H1 (cell line): ENCODE data around the gene ZACN. TPM values are rescaled to one million over a fixed set of nuclear protein-coding genes. Genes with fewer than 3 reads are reported as not detected.

Experiments used
- CTCF ChIA-PET: fragments of 300-600 bp; sonication (Branson Sonifier 250); formaldehyde crosslinking; loops from one replicate; lab custom pipeline; 2021; ENCODE audit not compliant: partially characterized antibody; lab: Charles Lee
- POLR2A ChIA-PET: fragments of 300-600 bp; sonication (Branson Sonifier 250); formaldehyde crosslinking; loops from one replicate; lab custom pipeline; 2021; ENCODE audit warnings: inconsistent platforms; ENCODE audit not compliant: partially characterized antibody; lab: Charles Lee
- DNase-seq, 2 experiments: peaks; one replicate each; pipeline versions ENCODE4 v3.0.0 to v3.0.0-alpha.2; 2010 to 2022; ENCODE audit warnings: low spot score in 2 of 2, low read depth in 1 of 2, mixed read lengths in 1 of 2
- FAIRE-seq: peaks from 2 replicates; lab custom pipeline; 2011; peaks lifted over from hg19 to GRCh38; lab: Jason Lieb, UNC
- H2AFZ ChIP-seq: 2 replicates; pipeline ENCODE4 v1.8.1; 2012; ENCODE audit warnings: low read length, inconsistent platforms
- H2AK5ac ChIP-seq: 2 replicates; pipeline ENCODE4 v1.6.1; 2013; ENCODE audit warnings: low read depth, low read length
- H2BK120ac ChIP-seq: replicated peaks from 2 replicates; pipeline ENCODE3; 2013; ENCODE audit warnings: low read depth, low read length, inconsistent platforms
- H2BK12ac ChIP-seq: 2 replicates; pipeline ENCODE4 v1.6.1; 2013; ENCODE audit warnings: low read depth, low read length
- H2BK15ac ChIP-seq: 2 replicates; pipeline ENCODE4 v1.6.1; 2013; ENCODE audit warnings: low read length
- H2BK20ac ChIP-seq: 2 replicates; pipeline ENCODE4 v1.6.1; 2013; ENCODE audit warnings: low read length
- H2BK5ac ChIP-seq: 2 replicates; pipeline ENCODE4 v1.6.1; 2013; ENCODE audit warnings: low read depth, low read length
- H3K14ac ChIP-seq: 2 replicates; pipeline ENCODE4 v1.6.1; 2013; ENCODE audit warnings: inconsistent platforms; ENCODE audit not compliant: insufficient read length
- H3K18ac ChIP-seq: 2 replicates; pipeline ENCODE4 v1.6.1; 2013; ENCODE audit warnings: low read length; ENCODE audit errors: extremely low read depth
- H3K23ac ChIP-seq: 2 replicates; pipeline ENCODE4 v1.6.1; 2013; ENCODE audit warnings: inconsistent platforms; ENCODE audit not compliant: insufficient read length
- H3K23me2 ChIP-seq: 2 replicates; pipeline ENCODE4 v1.6.1; 2013; ENCODE audit warnings: low read depth, low read length
- H3K27ac ChIP-seq: 2 replicates; pipeline ENCODE4 v1.6.1; 2011; ENCODE audit warnings: low read depth, low read length, inconsistent platforms
- H3K27me3 ChIP-seq, 4 experiments: replicated peaks in 1 of 4; 1 replicate in 1 of 4; 2 replicates in 3 of 4; pipeline versions ENCODE4 v1.6.1 to v1.8.1; 2011 to 2013; ENCODE audit warnings: low read length in 3 of 4, mild to moderate bottlenecking in 3 of 4, inconsistent platforms in 2 of 4, mixed read lengths in 2 of 4, moderate library complexity in 1 of 4; ENCODE audit not compliant: control insufficient read depth in 3 of 4, insufficient read depth in 3 of 4; ENCODE audit errors: extremely low read depth in 1 of 4
- H3K36me3 ChIP-seq, 4 experiments: 2 replicates each; pipeline versions ENCODE4 v1.6.1 to v1.8.1; 2011 to 2013; ENCODE audit warnings: mild to moderate bottlenecking in 4 of 4, low read length in 3 of 4, moderate library complexity in 2 of 4, control low read depth in 1 of 4, inconsistent platforms in 1 of 4; ENCODE audit not compliant: insufficient read depth in 4 of 4, control insufficient read depth in 2 of 4
- H3K4ac ChIP-seq: replicated peaks from 2 replicates; pipeline ENCODE3; 2013; ENCODE audit warnings: low read length, low read depth, mixed read lengths, inconsistent platforms; ENCODE audit not compliant: insufficient read length
- H3K4me1 ChIP-seq, 4 experiments: replicated peaks in 1 of 4; 1 replicate in 1 of 4; 2 replicates in 3 of 4; pipeline versions ENCODE4 v1.6.1 to v1.8.1; 2011 to 2013; ENCODE audit warnings: low read length in 3 of 4, inconsistent platforms in 2 of 4, mixed read lengths in 1 of 4; ENCODE audit not compliant: insufficient read depth in 4 of 4, control insufficient read depth in 3 of 4
- H3K4me2 ChIP-seq, 2 experiments: 2 replicates each; pipeline versions ENCODE4 v1.6.1 to v1.8.1; 2011 to 2013; ENCODE audit warnings: low read depth in 2 of 2, low read length in 2 of 2, control low read depth in 1 of 2, inconsistent platforms in 1 of 2, mild to moderate bottlenecking in 1 of 2; ENCODE audit not compliant: insufficient read depth in 1 of 2
- H3K4me3 ChIP-seq, 4 experiments: fragments of 200-600, 300-600 bp in 1 of 4; sonication (generic), shearing (Covaris generic), sonication (Bioruptor Twin) in 1 of 4; 2 replicates each; pipeline versions ENCODE4 v1.5.1 to v1.8.1; 2011 to 2016; ENCODE audit warnings: low read length in 4 of 4, low read depth in 3 of 4, control low read depth in 2 of 4, inconsistent platforms in 2 of 4, mild to moderate bottlenecking in 2 of 4, mixed read lengths in 1 of 4, moderate library complexity in 1 of 4; ENCODE audit not compliant: insufficient read depth in 2 of 4; ENCODE audit errors: extremely low read depth in 1 of 4
- H3K56ac ChIP-seq: replicated peaks from 2 replicates; pipeline ENCODE3; 2013; ENCODE audit warnings: low read depth, mild to moderate bottlenecking, mixed read lengths, low read length, inconsistent platforms; ENCODE audit not compliant: insufficient read length
- H3K79me1 ChIP-seq: 2 replicates; pipeline ENCODE4 v1.6.1; 2013; ENCODE audit warnings: low read depth, low read length, control low read depth
- H3K79me2 ChIP-seq, 2 experiments: 2 replicates each; pipeline versions ENCODE4 v1.6.1 to v1.8.1; 2012 to 2013; ENCODE audit warnings: low read length in 2 of 2, mild to moderate bottlenecking in 2 of 2, inconsistent platforms in 1 of 2; ENCODE audit not compliant: insufficient read depth in 2 of 2, control insufficient read depth in 1 of 2
- H3K9ac ChIP-seq, 4 experiments: replicated peaks in 1 of 4; 1 replicate in 1 of 4; 2 replicates in 3 of 4; pipeline versions ENCODE4 v1.6.1 to v1.8.1; 2011 to 2013; ENCODE audit warnings: low read depth in 3 of 4, low read length in 3 of 4, control low read depth in 2 of 4, mild to moderate bottlenecking in 2 of 4, moderate library complexity in 2 of 4, inconsistent platforms in 1 of 4; ENCODE audit errors: extremely low read depth in 1 of 4
- H3K9me3 ChIP-seq, 2 experiments: 2 replicates each; pipeline versions ENCODE4 v1.6.1 to v1.8.1; 2012 to 2013; ENCODE audit warnings: mild to moderate bottlenecking in 2 of 2, moderate library complexity in 2 of 2, control low read depth in 1 of 2, inconsistent platforms in 1 of 2, low read depth in 1 of 2, low read length in 1 of 2, mixed read lengths in 1 of 2; ENCODE audit not compliant: insufficient read depth in 2 of 2
- H4K20me1 ChIP-seq, 2 experiments: replicated peaks in 1 of 2; 2 replicates each; pipeline versions ENCODE3 to v1.8.1; 2011 to 2013; ENCODE audit warnings: inconsistent platforms in 2 of 2, low read length in 2 of 2, mild to moderate bottlenecking in 1 of 2; ENCODE audit not compliant: insufficient read depth in 2 of 2, control insufficient read depth in 1 of 2
- H4K5ac ChIP-seq: 2 replicates; pipeline ENCODE4 v1.6.1; 2013; ENCODE audit warnings: low read length, low read depth, mixed read lengths, inconsistent platforms; ENCODE audit not compliant: insufficient read length
- H4K8ac ChIP-seq: 2 replicates; pipeline ENCODE4 v1.8.0; 2013; ENCODE audit warnings: mild to moderate bottlenecking, moderate library complexity, low read length, inconsistent platforms; ENCODE audit not compliant: insufficient read depth; ENCODE audit errors: extremely low read depth
- H4K91ac ChIP-seq: replicated peaks from 2 replicates; pipeline ENCODE3; 2013; ENCODE audit warnings: low read length, mixed read lengths, inconsistent platforms; ENCODE audit not compliant: insufficient read length
- ASH2L ChIP-seq: fragments of 200-600, 300-600 bp; sonication (generic); IDR thresholded peaks from one replicate; pipeline ENCODE4 v1.7.1; 2017; ENCODE audit warnings: low read length
- GABPA ChIP-seq: IDR thresholded peaks from 2 replicates; pipeline ENCODE4 v1.6.1; 2011; ENCODE audit warnings: mild to moderate bottlenecking, low read length, moderate library complexity, borderline replicate concordance; ENCODE audit not compliant: insufficient read depth
- RBBP5 ChIP-seq: IDR thresholded peaks from 2 replicates; pipeline ENCODE4 v1.7.1; 2012; ENCODE audit warnings: low read depth, mild to moderate bottlenecking, inconsistent platforms, low read length, moderate library complexity, borderline replicate concordance
- RNF2 ChIP-seq: fragments of 200-900, 300-1000 bp; sonication (generic); IDR thresholded peaks from 2 replicates; pipeline ENCODE4 v1.7.1; 2016; ENCODE audit warnings: borderline replicate concordance, low read depth, mild to moderate bottlenecking, antibody characterized with exemption, low read length; ENCODE audit not compliant: poor library complexity, severe bottlenecking; ENCODE audit errors: missing control alignments
- SIX5 ChIP-seq: IDR thresholded peaks from 2 replicates; pipeline ENCODE4 v1.6.1; 2011; ENCODE audit warnings: mild to moderate bottlenecking, low read depth, low read length
- TAF7 ChIP-seq: optimal IDR thresholded peaks from 2 replicates; pipeline ENCODE3; 2011; ENCODE audit warnings: low read depth, mild to moderate bottlenecking, inconsistent platforms, low read length, moderate library complexity, borderline replicate concordance
- TEAD4 ChIP-seq: IDR thresholded peaks from 2 replicates; pipeline ENCODE4 v1.6.1; 2012; ENCODE audit warnings: low read depth, low read length, inconsistent platforms, mixed read lengths
- WGBS, 2 experiments: shearing (Covaris generic) in 1 of 2; methylation state at CpG; one replicate each; pipeline versions ENCODE4 v1.1.6 to v1.1.7; 2013 to 2015; ENCODE audit warnings: low lambda C conversion rate in 2 of 2, mixed read lengths in 2 of 2, inconsistent platforms in 1 of 2, low coverage in 1 of 2, missing lambda C conversion rate in 1 of 2; ENCODE audit not compliant: insufficient replicate concordance in 2 of 2, insufficient coverage in 1 of 2, insufficient read length in 1 of 2; ENCODE audit errors: extremely low coverage in 1 of 2, missing lambda C conversion rate in 1 of 2; 5-methylcytosine and 5-hydroxymethylcytosine counted together
- polyA plus RNA-seq, 7 experiments: library from polyadenylated mRNA; depleted of rRNA in 3 of 7; stranded (reverse) in 5 of 7; unstranded in 2 of 7; fragments of >200 nt in 5 of 7; fragments of 200-250 nt in 2 of 7; gene quantifications; 1 replicate in 5 of 7; 2 replicates in 1 of 7; 4 replicates in 1 of 7; pipeline versions ENCODE4 v1.2.1 to v1.2.3, GENCODE V29; 2011 to 2013; ENCODE audit warnings: missing spikeins in 2 of 7, mixed read lengths in 2 of 7
- total RNA-seq: library from RNA; stranded (reverse); fragmentation: NEBNext Ultra II Directional; extraction: Animal tissue kit (Norgen Biotek cat#: 25700); gene quantifications from 2 replicates; pipeline ENCODE4 v1.2.1, GENCODE V29; 2021
- TF ChIP-seq, protein P1 (sequence below): IDR thresholded peaks from 2 replicates; pipeline ENCODE4 v1.6.1; 2012; ENCODE audit warnings: inconsistent platforms

Gene ZACN
- total and polyA plus RNA-seq, 2 of the 8 experiments (the other 6 are each of a cell fraction or from before 2014, with no cell fraction given): 0.26 TPM; not detected in 1

DNA sequence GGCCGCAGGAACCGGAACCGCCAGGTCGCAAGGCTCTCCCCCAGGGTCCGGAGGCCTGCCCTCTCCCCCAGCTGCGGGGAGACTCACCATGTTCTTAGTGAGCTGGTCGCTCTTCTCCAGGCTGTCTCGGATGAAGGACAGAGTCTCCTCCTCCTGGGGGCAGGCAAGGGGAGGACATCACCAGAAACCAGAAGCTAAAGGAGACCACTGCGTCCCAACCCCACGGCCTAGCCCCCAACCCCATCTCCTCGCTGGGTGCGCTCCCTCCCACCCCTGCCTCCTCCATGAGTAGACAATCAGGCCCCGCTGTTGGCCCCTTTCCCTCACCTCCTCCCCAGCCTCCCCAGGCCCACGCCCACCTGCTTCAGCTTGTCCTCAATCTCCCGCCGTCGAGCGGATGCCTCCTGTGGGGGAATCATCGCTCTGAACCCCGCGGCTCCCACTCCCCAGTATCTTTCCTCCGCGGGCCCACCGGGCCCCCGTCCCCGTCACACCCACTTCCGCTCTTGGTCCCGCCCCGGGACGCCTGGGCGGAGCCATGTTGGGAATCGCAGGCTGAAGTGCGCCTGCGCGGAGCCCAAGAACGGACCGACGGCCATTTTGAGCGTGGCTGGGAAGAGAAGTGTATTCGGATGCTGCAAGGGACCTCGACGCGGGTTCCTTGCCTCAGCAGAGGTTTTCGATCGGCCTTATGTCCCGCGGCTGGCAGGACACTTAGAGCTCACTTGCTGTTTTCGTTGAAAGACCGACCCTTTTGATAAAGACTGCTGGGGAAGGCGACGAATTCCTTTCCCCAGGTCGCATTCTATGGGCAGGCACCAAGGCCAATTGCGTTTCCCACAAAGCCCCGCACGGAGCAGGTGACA, 24.5 kb downstream of the ZACN start, which contains the start of gene EXOC7:
EXOC7 (minus strand) TSS at position 514 of the 866 bp plus-strand sequence; CDS start at position 419, 95 bp downstream.
- Histone ChIP-seq H3K18ac (peak within 1 kb of the TSS; percentile 99), H4K5ac (peak within 1 kb of the TSS; percentile 75), H3K36me3 (peaks cover 8 to 28% (median 12%) of the 10 kb centered on the region in 4 experiments), H2BK120ac (no peak within 1 kb of the TSS), H4K20me1 (no peaks in the 10 kb centered on the region), H3K27ac (peak within 1 kb of the TSS; percentile 78), H3K79me2 (peaks cover 5 to 8% of the 10 kb centered on the region in 2 experiments; a peak in 3 of 4 replicates), H3K4me3 (peak within 1 kb of the TSS; percentile 53 to 81 (median 73)), H2AFZ (peak within 1 kb of the TSS; percentile 63; the same call in 1 of the 2 replicates), H2AK5ac (peak within 1 kb of the TSS; percentile 3; the same call in 1 of the 2 replicates), H3K4me1 (peaks cover 6 to 16% (median 9%) of the 10 kb centered on the region in 4 experiments; a peak in 6 of 7 replicates), H2BK12ac (0 out of 2 replicates have a peak within 1 kb of the TSS, but pooled peaks have one; percentile 87), H3K9me3 (no peaks in the 10 kb centered on the region), H3K9ac (peak within 1 kb of the TSS; percentile 38 to 85 (median 71)), H3K23ac (no peak within 1 kb of the TSS), H3K23me2 (peaks cover 9% of the 10 kb centered on the region; the same call in 1 of the 2 replicates), H3K14ac (no peak within 1 kb of the TSS), H2BK20ac (no peak within 1 kb of the TSS), H4K8ac (peak within 1 kb of the TSS; percentile 96), H3K4me2 (peak within 1 kb of the TSS; percentile 78 to 97), H3K4ac (peak within 1 kb of the TSS; percentile 97), H3K27me3 (no peaks in the 10 kb centered on the region), H2BK15ac (peak within 1 kb of the TSS; percentile 85; the same call in 1 of the 2 replicates), H3K56ac (peak within 1 kb of the TSS; percentile 3), H3K79me1 (peaks cover 8% of the 10 kb centered on the region), H2BK5ac (peak within 1 kb of the TSS; percentile 86), H4K91ac (peak within 1 kb of the TSS; percentile 32)
- FAIRE-seq (no peak), DNase-seq (peak; percentile 73 to 98)
- ChIA-PET POLR2A (interaction anchor here (0.7 to 4.6 kb wide), 22 partner anchors 7 to 209 kb away, joined by 3 to 23 read pairs (median 4); partner anchors contain the start of genes CDK3, GALR2, MRPL38 and SRP68), CTCF (interaction anchor here (0.8 to 41.5 kb wide), 19 partner anchors 10 to 326 kb away, joined by 3 to 778 read pairs (median 4); partner anchors contain the start of genes FOXJ1 and GALR2)
- 11% methylated on average over 44 of the region's 55 CpGs; no CpG with 5 or more reads in 1 of the 2 experiments for WGBS, 2 experiments
- TF ChIP-seq SIX5: no peak
- 0 out of 2 replicates have a peak, but pooled peaks have one; percentile 49 for TF ChIP-seq RBBP5
- peak; percentile 64 for TF ChIP-seq ASH2L
- TF ChIP-seq, protein P1, sequence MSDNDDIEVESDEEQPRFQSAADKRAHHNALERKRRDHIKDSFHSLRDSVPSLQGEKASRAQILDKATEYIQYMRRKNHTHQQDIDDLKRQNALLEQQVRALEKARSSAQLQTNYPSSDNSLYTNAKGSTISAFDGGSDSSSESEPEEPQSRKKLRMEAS: peak; percentile 46; the same call in 1 of the 2 replicates
- TF ChIP-seq GABPA: no peak
- no peak for TF ChIP-seq RNF2
- 0 out of 2 replicates have a peak, but pooled peaks have one; percentile 17 for TF ChIP-seq TEAD4
- TF ChIP-seq TAF7: no peak
